ENCODE data around the gene PTPA.

PTPA gene

GRCh38 chr9:129084087-129084486 lies 27.1 kb upstream of the PTPA start:
- no peak for DNase-seq

GRCh38 chr9:129089246-129089645 lies 22.0 kb upstream of the PTPA start:
- DNase-seq, result no peak

DNA sequence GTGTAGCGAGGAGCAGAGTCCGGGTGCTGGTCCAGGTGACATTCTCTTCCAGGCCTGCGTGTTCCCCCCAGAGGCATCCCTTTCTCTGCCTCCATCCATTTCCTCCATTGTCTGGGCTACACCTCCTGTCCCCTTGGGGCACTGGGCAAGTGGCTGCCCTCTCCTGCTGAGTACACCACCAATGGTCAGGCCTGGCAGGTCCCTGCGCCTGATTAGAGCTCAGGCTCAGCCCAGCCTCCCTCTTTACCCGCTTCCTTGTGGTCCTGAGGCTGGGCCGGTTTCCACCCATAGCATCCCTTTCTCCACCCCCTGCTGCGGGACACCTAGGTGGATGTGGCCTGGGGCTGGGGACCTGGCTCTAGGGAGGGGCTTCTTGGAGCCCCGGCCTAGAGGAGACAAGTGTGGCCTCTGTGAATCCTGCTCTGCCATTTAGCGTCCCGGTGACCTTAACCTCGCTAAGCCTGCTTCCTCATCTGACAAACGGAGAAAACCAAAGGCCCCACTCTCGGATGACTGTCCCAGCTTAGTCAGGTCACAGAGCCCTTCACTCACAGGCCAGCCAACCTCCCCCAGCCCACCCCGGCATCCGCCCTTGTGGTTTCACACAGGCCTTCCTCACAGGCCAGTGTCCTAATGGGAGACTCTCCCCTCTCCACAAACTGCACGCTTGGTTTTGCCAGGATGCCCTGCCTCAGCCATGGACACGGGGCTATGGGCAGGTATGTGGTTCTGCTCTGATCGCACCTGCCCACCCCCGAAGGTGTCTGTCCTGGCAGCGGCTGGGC lies 17.4 kb upstream of the PTPA start:
- peak; percentile 31 for DNase-seq

GRCh38 chr9:129094387-129095169 lies 16.6 kb upstream of the PTPA start:
- peak; percentile 26 for DNase-seq

GRCh38 chr9:129095170-129095667 lies 16.0 kb upstream of the PTPA start:
- DNase-seq, result peak; percentile 25

- DNase-seq, result no peak
Observed at GRCh38 chr9:129095908-129096307, 15.3 kb upstream of the PTPA start.

GRCh38 chr9:129097671-129098306 lies 13.4 kb upstream of the PTPA start:
- DNase-seq, result no peak

GRCh38 chr9:129098328-129098727 lies 12.9 kb upstream of the PTPA start:
- DNase-seq, result no peak

DNA sequence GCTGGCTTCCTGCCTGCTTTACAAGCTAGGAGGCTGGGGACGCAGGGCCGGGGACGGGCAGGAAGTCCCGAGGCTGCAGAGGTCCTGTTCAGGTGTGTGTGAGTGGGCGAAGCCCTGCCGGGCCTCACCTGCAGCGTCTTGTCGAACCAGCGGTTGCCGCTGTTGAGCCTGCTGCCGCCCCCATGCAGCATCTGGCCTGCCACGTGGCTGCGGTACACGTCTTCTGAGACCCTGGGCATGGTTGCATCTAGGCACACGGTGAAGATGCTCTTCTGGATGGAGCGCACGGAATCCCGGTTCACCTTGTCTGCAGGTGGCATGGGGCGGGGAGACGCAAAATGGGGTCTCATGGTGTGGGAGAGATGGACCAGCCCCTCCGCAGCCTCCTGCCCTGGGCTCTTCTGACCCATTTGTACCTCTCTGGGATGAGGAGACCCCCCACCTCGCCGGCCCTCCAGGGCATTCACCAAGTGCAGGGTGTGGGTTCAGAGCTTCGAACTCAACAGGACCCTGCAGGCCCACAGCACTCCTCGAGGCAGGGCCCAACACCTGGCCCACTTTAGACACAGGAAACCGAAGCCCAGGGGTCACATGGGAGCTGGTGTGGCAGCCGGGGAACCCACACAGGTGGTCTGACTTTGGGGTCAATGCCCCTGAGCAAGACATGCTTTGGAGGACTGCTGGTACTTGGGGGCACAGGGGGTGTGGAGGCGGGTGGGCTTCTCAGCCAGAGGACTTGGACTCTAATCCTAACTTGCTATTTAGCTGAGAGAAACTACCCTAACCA lies 10.6 kb upstream of the PTPA start:
- DNase-seq, result peak; percentile 25

GRCh38 chr9:129101279-129101678 lies 9.9 kb upstream of the PTPA start:
- DNase-seq, result no peak

- no peak for DNase-seq
Observed at GRCh38 chr9:129102095-129102525, 9.1 kb upstream of the PTPA start.

DNA sequence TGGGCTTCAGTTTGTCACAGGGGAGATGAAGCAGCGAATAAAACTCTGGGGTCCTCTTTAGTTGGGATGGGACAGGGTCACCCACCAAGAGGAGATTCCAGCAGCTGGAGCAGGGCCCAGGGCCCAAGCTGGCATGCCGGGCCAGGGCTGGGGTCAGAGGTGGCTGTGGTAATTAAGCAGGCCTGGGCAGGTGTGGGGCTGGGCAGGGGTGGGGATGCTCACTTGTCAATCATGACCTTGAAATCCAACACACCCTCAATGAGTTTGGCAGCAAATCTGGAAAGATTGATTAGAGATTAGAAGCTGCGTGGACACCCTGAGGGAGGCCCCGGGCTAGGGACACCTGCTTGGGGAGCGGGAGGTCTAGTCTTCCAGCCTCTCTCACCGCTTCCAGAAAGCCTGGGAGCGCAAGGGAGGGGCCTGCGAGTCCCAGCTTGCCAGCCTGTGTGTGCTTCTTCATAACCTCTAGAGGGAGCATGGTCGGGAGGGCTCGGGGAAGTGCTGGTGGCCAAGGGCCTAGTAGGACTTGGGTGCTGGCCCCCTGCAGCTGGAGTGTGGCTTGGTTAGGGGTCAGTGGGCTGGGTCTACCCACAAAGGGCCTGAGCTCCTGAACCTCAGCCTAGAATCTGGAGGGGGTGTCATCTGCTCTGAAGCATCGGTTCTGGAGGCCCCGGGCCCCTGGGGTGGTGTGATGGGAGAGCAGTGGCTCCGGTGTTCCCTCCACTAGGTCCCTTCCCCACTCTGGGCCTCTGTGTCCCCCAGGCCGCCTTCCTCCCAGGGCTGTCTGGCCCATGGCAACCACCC lies 8.2 kb upstream of the PTPA start:
- no peak for DNase-seq

DNA sequence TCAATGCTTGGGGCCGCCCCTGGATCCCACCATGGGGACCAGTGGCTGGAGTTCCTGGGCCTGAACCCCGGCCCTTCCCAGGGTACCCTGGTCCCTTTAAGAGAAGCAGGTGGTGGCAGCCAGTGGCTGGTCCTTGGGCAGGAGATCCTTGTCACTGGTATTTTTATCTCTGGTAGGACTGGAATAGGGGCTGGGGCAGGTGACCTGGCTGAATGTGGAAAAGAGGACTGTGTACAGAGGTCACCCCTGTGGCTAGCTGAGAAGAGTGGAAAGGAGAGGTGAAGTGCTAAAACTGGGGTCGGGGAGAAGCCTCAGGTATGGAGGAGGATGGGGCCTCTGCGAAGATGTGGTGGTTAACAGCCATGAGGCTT lies 7.6 kb upstream of the PTPA start:
- DNase-seq, result no peak

GRCh38 chr9:129104051-129104450 lies 7.2 kb upstream of the PTPA start:
- DNase-seq, result no peak

DNA sequence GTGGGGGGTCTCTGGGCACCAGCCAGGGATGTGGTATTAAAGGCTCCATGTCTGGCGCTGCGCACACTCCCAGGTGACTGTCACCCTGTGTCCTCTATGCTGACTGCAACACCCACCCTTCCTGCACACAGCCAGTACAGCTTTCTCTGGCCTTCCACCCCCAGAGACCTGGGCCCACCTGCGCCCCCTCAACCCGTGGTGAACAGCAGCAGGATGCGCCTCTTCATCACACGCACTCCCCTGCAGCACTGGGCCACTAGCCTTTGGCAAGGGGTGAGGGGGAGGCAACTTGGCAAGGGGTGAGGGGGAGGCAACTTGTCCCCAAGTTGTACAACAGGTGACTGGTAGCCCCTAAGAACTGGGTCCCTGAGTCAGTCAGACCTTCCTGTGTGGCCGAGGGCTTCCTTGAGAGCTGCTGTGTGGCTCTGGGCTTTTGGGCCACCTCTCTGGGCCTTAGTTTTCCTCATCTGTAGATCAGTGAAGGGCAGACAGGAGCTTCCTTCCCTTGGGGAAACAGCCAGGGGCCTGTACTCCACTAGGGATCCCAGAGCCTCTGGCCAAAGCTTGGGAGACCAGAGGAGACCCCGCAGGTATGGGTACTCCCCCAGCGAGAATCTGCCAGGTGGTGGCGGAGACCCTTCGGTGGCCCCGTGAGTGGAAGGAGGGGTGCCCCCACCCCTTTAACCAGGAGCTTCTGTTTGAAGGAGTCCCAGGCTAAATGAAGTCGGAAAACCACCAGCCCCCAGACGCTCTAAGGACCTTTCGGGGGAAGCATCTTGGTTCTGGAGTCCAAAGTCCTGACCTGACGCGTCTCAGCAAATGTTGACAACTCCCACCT lies 5.1 kb upstream of the PTPA start:
- DNase-seq, result no peak

- DNase-seq, result no peak
Observed at GRCh38 chr9:129107651-129108050, 3.6 kb upstream of the PTPA start.

GRCh38 chr9:129108083-129108804 lies 3.0 kb upstream of the PTPA start:
- DNase-seq, result no peak

- no peak for DNase-seq
Observed at GRCh38 chr9:129108805-129109536, 2.2 kb upstream of the PTPA start.

DNA sequence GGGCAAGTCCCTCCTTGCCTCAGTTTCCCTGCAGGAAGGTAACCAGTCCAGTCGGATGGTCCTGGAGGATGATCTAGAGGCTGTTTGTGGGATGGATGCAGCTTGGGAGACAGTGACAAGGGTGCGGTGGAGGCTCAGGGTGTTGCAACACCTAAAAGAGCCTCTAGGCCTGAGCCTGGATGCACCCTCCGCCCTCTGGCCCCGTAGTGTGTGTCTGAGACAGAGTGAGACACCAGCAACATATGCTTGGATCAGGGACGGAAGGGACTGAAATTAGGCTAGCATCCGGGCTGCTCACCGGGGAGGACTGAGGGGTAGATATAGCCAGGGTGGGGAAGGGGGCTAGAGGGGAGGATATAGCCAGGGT lies 1.7 kb upstream of the PTPA start:
- no peak for DNase-seq
